ENCODE data around the gene MAML3. TPM values are rescaled to one million over a fixed set of nuclear protein-coding genes. Genes with fewer than 3 reads are reported as not detected.

The MAML3 gene
- total RNA-seq, 6 donors from 2014 or later = 9.6 to 31.4 (median 14.5) TPM

GRCh38 chr4:139763205-139763604 is 390.8 kb downstream of the MAML3 start:
- no peak for TF ChIP-seq EP300 (IDR thresholded peaks at IDR 0.05)
- TF ChIP-seq, protein P1, sequence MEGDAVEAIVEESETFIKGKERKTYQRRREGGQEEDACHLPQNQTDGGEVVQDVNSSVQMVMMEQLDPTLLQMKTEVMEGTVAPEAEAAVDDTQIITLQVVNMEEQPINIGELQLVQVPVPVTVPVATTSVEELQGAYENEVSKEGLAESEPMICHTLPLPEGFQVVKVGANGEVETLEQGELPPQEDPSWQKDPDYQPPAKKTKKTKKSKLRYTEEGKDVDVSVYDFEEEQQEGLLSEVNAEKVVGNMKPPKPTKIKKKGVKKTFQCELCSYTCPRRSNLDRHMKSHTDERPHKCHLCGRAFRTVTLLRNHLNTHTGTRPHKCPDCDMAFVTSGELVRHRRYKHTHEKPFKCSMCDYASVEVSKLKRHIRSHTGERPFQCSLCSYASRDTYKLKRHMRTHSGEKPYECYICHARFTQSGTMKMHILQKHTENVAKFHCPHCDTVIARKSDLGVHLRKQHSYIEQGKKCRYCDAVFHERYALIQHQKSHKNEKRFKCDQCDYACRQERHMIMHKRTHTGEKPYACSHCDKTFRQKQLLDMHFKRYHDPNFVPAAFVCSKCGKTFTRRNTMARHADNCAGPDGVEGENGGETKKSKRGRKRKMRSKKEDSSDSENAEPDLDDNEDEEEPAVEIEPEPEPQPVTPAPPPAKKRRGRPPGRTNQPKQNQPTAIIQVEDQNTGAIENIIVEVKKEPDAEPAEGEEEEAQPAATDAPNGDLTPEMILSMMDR (IDR thresholded peaks at IDR 0.05) = no peak
- no peak for TF ChIP-seq POLR2A (IDR thresholded peaks at IDR 0.05)
- TF ChIP-seq POLR2AphosphoS5 (IDR thresholded peaks at IDR 0.05) = no peak
- no peaks in the 10 kb centered on the region for H3K27me3 ChIP-seq
- no peaks in the 10 kb centered on the region for H3K9me3 ChIP-seq
- H3K27ac ChIP-seq = peak overlapping the region; percentile 62 to 81 (median 74)
- ATAC-seq (ENCODE audit: low FRiP score in 2 of 2) (no peak), DNase-seq (no peak)
- peaks cover 40 to 49% (median 44%) of the 10 kb centered on the region in 4 donors for H3K4me1 ChIP-seq
- no peaks in the 10 kb centered on the region for H3K36me3 ChIP-seq
- peak overlapping the region in 3 of 4 donors; percentile 5 to 33 (median 33) for H3K4me3 ChIP-seq
- 18 to 40% methylated on average over 6 of the region's 6 CpGs for WGBS, 2 donors

GRCh38 chr4:139762720-139763119 is 391.3 kb downstream of the MAML3 start:
- DNase-seq = no peak
- Histone ChIP-seq H3K27ac (peak overlapping the region; percentile 62 to 81 (median 74)), H3K4me1 (peaks cover 40 to 48% (median 44%) of the 10 kb centered on the region in 4 donors), H3K27me3 (no peaks in the 10 kb centered on the region), H3K36me3 (no peaks in the 10 kb centered on the region), H3K4me3 (peak overlapping the region in 3 of 4 donors; percentile 5 to 33 (median 33)), H3K9me3 (no peaks in the 10 kb centered on the region)
- TF ChIP-seq EP300 (IDR thresholded peaks at IDR 0.05) (peak in 1 of 4 donors; percentile 50), POLR2AphosphoS5 (IDR thresholded peaks at IDR 0.05) (peak; percentile 13 to 41)
- TF ChIP-seq, protein P1 (IDR thresholded peaks at IDR 0.05) = no peak
- peak; percentile 22 to 55 for ATAC-seq (ENCODE audit: low FRiP score in 2 of 2)
- WGBS, 2 donors = 32 to 39% methylated on average over 5 of the region's 5 CpGs

DNA sequence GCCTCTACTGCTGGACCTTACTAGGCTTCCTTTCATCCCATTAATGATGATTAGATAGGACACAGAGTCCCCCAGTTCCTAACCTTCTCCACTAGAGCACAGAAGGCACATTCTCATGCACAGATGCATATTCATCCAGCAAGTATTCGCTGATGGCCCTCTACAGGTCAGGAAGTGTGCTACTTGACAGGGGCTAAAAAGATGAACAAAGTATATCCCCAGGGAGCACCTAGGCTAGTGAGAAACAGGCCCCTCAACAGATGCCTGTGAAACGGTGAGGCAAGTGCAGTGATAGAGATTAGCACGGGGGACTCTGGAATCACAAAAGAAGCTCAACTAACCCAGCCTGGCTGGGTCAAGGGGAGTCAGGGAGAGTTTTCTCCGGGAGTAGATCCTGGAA is 392.5 kb downstream of the MAML3 start:
- DNase-seq (no peak), ATAC-seq (ENCODE audit: low FRiP score in 2 of 2) (no peak)
- no peaks in the 10 kb centered on the region for H3K27me3 ChIP-seq
- no peak overlapping the region for H3K4me3 ChIP-seq
- no peaks in the 10 kb centered on the region for H3K36me3 ChIP-seq
- WGBS, 2 donors = 42 to 61% methylated on average over 4 of the region's 4 CpGs
- no peaks in the 10 kb centered on the region for H3K9me3 ChIP-seq
- TF ChIP-seq POLR2AphosphoS5 (IDR thresholded peaks at IDR 0.05) (no peak), EP300 (IDR thresholded peaks at IDR 0.05) (no peak), POLR2A (IDR thresholded peaks at IDR 0.05) (no peak)
- TF ChIP-seq, protein P1 (IDR thresholded peaks at IDR 0.05) = peak; percentile 16 to 34 (median 22)
- H3K4me1 ChIP-seq = peaks cover 36 to 47% (median 41%) of the 10 kb centered on the region in 4 donors
- H3K27ac ChIP-seq = peak overlapping the region in 2 of 4 donors; percentile 0 to 81

DNA sequence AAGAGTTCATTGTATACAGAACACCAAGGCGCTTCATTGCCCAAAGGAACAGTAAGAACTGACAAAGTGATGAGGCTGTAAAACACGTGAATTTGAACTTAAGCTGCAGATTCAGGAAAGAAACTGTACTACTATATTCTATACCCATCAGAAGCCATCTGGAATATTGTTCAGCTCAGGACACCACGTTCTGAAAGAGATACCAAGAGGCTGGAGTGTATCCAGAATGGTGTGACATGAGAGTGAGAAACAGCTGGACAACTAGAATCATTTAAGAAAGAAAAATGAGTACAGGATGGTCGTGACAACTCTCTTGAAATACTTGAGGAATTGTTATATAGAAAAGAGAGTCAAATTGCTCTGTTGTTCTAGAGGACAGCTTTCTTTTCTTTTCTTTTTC is 393.4 kb downstream of the MAML3 start:
- ATAC-seq (ENCODE audit: low FRiP score in 2 of 2) = no peak
- no peak for DNase-seq
- Histone ChIP-seq H3K4me3 (no peak overlapping the region), H3K36me3 (no peaks in the 10 kb centered on the region), H3K27ac (no peak overlapping the region), H3K4me1 (peaks cover 36 to 47% (median 41%) of the 10 kb centered on the region in 4 donors), H3K27me3 (no peaks in the 10 kb centered on the region), H3K9me3 (no peaks in the 10 kb centered on the region)
- TF ChIP-seq, protein P1 (IDR thresholded peaks at IDR 0.05) = no peak
- 74 to 75% methylated on average over 4 of the region's 4 CpGs for WGBS, 2 donors

DNA sequence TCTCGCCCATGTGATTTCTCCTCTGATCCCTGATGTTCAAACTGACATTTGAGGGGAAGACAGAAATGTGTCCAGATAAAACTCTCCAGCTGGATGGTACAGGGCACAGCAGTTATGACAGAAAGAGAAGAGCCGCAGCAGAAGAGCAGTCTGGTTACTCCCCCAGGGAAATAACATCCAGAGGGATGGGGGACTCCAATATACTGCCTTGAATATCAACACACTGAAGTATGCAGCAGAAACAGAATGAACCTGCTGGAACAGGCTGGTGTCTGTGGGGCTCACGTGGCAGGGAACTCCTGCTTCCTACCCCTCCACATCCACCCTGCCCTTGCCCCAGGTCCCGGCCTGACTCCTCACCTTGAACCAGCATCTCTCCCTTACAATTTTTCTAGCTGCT is 394.9 kb downstream of the MAML3 start:
- H3K4me3 ChIP-seq = no peak overlapping the region
- no peak for ATAC-seq (ENCODE audit: low FRiP score in 2 of 2)
- H3K4me1 ChIP-seq = peaks cover 26 to 33% (median 28%) of the 10 kb centered on the region in 4 donors
- no peak for DNase-seq
- no peaks in the 10 kb centered on the region for H3K27me3 ChIP-seq
- H3K27ac ChIP-seq = no peak overlapping the region
- no peak for TF ChIP-seq POLR2A (IDR thresholded peaks at IDR 0.05)
- no peak for TF ChIP-seq POLR2AphosphoS5 (IDR thresholded peaks at IDR 0.05)
- TF ChIP-seq EP300 (IDR thresholded peaks at IDR 0.05) = no peak
- TF ChIP-seq, protein P1 (IDR thresholded peaks at IDR 0.05) = no peak
- no peaks in the 10 kb centered on the region for H3K9me3 ChIP-seq
- no peaks in the 10 kb centered on the region for H3K36me3 ChIP-seq
- 88 to 93% methylated on average over 4 of the region's 4 CpGs for WGBS, 2 donors

All from upper lobe of left lung (tissue), 6 donors.